GOT3 (cell line): ENCODE measurements around the gene PEAK1.
"Not testable (repeated sequence)": the region's sequence is repeated elsewhere in the genome, so short reads cannot be mapped to it uniquely, and the experiment has no call there.

Experiments used
- DNase-seq: peaks from one replicate; lab custom pipeline; 2025; ENCODE audit warnings: mixed read lengths; lab: John Stamatoyannopoulos, UW

The PEAK1 gene

DNA sequence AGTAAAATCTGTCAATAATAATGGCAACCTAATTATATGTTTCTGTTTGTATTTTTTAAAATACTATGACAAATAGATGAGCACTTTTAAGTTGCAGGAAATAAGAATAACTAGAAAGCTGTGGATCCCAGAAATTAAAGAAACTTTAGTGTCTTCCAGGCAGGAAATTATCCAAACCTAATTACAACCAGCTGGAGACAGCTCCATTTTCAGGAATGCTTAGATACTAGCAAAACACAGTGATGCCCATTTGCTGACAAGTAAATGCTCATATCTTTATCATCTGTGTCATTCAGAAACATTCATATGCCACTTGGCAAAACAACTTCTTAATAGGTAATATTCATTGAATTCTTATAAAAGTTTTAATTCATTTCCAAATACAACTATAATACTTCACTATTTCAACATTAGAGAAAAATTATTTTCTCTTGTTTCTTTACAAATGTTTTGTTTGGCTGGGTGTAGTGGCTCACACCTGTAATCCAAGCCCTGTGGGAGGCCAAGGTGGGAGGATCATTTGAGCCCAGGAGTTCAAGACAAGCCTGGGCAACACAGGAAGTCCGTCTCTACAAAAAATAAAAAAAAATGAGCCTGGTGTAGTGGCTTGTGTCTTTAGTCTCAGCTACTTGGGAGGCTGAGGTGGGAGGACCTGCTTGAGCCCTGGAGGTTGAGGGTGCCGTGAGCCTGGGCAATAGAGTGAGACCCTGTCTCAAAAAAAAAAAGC is 179.9 kb downstream of the PEAK1 start:
- DNase-seq, result no peak

DNA sequence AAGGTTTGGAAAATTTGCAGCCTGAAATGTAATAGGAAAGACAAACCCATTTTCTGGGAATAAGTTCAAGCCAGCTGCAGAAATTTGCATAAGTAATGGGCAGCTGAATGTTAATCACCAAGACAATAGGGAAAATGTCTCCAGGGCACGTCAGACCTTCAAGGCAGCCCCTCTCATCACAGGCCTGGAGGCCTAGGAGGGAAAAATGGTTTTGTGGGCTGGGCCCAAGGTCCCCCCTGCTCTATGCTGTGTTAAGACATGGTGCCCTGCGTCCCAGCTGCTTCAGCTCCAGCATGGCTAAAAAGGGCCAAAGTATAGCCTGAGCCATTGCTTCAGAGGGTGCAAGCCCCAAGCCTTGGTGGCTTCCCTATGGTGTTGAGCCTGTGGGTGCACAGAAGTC is 184.3 kb downstream of the PEAK1 start:
- no peak for DNase-seq

DNA sequence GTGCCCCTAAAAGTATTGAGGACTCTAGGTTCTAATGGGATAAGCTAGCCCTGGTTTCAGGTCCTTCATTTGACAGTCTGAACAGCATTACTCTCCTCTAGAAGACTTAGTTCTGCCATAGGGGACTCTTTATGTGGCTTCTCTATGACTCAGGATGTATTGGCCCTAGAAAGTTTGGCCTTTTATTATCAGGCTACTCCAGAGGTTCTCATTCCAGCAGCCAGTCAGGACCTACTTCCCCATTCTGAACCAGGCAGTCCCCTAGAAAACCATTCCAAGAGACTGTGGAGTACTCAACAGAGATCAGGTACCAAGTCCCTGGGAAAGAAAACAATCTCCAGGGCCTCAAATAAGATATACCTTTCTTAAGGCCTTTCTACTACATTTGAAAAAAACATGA is 191.1 kb downstream of the PEAK1 start:
- DNase-seq, result no peak

DNA sequence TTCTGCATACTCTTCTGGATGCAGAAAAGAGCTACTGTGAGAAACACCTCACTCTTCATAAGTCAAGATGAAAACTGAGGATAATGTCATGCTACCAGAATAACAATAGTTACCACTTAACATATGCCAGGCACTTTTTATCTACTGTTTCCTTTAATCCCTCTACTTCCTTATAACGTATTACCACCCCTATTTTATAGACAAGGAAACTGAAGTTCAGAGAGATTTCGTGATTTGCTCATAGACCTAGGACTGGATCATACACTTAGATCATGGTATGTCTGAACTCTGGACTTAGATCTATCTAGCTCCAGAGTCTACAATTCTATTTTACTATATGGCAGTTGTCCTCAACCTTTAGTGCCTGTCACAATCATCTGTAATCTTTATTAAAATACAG is 193.3 kb downstream of the PEAK1 start:
- no peak for DNase-seq

DNA sequence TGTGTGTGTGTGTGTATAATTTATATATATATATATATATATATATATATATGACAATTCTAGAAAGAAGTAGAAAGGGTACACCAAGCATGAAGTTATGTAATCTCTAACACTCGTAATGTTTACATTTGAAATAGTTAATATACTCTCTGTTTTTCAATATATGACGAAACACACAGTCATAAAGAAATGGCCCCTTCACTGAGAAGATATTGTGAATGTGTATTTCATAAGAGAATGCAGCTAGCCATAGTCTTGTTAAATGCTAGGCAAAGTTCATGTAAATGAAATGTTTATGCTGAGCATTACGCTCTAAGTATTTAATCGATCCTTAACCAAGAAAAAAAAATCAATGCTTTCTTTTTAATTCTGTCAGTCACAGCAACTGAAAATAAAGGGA is 194.3 kb downstream of the PEAK1 start:
- no peak for DNase-seq

DNA sequence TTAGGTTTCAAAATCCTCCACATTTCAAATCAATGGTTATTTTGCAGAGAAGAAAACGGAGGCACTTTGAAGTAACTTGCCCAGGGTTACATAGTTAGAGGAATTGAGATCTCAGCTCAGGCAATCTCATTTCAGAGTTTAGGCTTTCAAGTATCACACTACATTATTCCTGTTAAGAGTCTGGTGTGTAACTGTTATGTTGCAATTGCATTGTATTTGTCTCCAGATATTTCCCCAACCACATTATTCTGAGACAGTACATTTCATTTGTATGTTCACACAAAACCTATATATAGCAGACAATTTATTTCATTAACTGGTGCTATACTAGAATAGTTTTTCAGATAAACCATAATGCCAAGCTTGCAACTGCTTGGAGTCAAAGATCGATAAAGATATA is 194.8 kb downstream of the PEAK1 start:
- DNase-seq, result no peak

DNA sequence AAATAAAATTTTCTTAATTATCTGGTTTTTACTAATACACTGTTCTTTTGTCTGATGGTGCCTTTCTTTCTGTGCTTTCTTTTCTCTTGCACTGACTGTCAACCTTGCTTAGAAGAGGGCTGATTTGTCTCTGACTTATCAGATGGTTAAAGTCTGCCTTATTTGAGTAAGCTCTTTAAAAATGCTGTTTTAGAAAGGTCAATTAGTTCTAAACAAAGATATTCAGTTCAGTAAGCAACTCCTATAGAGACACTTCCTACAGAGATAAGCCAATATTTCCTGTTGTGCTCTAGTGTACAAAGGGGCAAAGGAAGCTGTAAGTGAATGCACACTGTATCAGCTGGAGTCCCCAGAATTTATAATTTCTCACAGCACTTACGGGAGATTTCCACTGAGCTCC is 195.6 kb downstream of the PEAK1 start:
- no peak for DNase-seq

DNA sequence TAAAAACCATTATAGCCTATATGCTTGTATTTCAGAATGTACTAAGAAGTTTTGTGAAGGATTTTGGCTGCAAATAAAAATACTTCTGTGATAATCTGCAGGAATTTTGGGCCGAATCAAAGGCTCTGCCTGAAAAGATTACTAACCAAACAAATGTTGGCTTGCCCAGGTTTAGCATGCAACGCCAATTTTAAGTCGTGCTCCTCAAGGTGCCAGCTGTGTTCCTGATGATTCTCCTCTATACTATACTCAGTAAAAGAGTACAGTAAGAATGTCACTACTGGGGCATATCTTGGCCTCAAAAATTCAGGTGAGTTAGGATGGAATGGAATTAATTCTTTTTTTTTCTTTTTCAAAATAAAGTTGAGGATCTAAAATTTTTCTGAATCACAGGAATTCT is 198.2 kb downstream of the PEAK1 start:
- DNase-seq, result no peak

DNA sequence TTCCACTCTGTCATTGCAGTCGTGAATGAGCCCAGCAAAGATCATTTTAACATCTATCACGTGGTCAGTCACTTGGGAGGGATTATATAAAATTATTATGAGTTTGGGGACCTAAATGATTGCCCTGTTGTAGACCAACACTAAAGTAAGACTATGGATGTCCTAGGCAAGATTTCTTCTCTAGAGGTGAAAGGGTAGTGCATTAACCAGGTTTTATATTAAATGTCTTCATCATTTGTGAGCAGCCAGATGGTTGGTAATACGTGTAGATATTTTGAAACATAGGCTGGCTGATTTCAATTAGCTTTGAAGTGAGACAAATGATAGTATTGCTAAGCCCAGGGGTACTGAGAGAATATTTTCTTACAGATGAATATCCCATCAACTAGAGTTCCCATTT is 198.7 kb downstream of the PEAK1 start:
- no peak for DNase-seq

DNA sequence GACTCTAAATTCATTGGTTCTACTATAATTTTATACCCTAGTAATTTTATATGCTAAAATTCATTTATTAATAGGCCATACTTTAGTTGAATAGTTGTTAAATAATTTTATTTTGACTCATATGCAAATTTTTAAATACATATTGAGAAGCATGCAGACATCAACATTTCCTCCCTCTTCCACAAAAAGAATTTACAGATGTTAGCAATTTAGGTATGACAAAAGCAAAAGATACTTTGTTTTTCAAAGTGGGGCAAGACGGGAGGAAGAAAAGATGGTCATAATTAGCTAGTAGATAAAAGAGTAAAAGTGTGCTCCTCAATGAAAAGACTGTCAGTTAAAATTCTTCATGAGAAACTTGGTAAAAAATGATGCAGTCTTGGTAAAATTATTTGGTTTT is 200.1 kb downstream of the PEAK1 start:
- DNase-seq, result no peak

DNA sequence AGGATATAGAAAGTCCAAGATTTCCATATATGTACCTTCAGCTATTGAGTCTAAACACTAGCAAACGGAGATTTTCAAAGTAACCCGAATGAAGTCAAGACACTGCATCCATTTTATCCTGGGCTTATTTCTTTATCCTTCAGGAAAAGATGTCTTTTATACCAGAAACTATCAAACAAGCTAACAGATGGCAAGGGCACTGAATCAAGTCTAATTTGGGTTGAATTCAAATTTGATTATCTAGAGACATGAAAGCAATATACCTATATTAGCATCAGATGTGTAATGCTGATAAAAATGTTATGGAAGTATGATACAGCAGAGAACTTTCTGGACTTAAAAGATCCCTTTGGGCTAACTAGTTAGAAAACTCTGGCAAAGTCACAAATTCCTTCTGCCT is 210.7 kb downstream of the PEAK1 start:
- DNase-seq, result no peak

DNA sequence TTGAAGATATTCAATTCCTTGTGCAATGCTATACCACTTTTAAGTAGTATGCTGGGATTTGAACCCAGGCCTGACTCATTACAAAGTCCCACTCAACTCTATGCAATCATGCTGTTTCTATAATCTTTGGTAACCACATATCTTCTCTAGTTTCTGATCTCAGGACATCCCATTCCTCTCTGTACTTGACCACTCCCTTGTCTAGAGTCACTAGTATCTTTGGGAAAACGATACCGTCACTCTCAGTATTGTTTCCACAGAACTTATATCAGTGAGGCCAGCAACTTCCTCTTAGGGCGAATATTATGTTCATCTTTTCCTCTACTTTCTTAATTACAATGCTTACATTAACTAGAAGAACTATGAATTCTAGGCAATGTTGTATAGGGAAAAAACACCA is 211.7 kb downstream of the PEAK1 start:
- no peak for DNase-seq

DNA sequence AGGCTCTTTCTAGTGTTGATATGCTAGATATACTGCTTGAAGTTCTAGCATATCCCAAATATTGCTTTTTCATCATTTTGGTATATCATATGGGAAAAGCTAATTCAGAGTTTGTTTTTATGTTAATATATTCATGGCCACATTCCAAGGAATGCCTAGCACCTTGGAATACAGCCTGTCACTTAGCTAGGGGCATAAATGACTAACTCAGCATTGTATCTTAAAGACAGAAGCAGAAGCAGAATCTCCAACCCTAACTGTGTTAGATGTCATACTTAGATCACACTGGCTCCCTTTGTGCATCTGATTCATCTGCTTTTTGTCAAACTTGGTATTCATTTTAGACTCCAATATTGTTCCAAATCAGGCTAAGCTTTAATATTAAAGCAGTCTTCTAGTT is 218.2 kb downstream of the PEAK1 start:
- no peak for DNase-seq

DNA sequence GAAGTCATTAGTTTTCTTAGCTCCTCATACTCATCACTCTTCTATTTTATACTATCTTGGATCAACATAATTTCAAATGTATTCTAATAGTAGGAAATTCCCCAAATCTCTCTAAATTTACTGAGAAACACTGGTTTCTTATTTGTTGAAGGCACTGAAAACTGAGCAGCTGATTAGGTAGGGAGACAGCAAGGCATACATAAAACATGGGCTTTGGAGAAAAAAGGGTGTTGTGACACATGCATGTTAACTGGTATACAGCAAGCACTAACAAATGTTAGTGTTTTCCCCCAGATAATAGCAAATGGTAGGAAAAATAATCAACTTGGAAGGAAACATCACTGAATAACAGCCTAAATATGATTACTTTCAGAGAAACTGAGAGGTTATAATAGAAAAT is 223.5 kb downstream of the PEAK1 start:
- no peak for DNase-seq

DNA sequence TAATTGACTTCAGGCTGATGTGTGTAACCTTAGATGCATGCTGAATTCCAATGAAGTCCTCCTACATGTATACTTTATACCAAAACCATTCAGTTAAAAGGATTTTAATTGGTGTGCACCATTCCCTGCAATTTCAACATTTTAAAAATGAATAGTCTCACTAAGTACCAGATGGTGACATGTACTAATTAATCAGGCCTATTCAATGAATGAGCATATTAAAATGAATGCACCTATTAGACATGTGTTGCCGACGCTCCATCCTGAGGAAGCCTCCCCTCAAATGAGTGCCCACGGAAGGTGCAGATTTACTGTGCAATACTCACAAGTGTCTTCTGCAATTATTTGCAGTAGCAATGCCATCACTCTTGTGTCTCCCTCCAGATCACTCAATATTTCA is 224.3 kb downstream of the PEAK1 start:
- no peak for DNase-seq

DNA sequence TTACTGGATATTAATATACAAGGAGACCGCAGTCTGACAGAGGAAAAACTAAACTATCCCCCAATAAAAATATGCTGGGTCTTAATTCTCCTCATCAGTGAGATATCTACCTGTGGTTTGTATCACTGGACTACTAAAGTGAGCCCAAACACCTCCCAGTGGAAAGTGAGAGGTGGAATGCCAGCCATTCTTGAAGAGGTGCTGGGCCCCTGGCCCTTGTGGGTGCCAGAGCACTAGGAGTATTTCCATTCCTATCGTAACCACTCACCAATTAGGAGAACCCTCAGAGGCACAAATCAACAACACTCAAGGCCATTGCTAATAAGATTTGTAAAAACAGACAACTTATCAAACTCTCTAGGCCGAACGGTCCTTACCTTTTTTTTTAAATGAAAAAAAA is 227.5 kb downstream of the PEAK1 start:
- DNase-seq, result no peak

DNA sequence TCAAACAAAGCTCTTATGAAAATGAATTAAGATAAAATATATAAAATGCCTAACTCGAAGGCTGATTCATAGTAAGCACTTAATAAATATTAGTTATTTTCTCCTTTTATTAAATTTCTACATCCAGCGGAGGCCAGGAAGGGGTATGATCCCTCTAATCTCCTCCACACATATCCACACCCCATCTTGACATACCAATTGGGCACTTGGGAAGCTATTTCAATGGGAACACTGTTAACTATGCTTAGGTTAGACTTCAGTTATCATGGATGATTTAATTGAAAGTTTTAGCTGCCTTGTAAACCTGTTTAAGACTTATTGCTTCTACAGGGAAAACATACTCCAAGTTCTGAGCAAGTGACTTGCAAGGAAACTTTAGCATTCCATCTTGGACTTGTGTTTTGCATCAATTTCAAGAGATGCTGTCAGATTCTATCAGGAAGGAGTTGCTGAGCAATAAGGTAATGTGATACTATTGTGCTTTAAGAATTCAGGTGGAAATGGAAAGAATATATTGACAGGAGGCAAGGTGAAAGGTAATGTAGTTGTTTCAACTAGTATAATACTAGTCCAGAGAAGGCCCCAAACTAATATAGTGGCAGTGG is 228.6 kb downstream of the PEAK1 start:
- DNase-seq, result no peak

DNA sequence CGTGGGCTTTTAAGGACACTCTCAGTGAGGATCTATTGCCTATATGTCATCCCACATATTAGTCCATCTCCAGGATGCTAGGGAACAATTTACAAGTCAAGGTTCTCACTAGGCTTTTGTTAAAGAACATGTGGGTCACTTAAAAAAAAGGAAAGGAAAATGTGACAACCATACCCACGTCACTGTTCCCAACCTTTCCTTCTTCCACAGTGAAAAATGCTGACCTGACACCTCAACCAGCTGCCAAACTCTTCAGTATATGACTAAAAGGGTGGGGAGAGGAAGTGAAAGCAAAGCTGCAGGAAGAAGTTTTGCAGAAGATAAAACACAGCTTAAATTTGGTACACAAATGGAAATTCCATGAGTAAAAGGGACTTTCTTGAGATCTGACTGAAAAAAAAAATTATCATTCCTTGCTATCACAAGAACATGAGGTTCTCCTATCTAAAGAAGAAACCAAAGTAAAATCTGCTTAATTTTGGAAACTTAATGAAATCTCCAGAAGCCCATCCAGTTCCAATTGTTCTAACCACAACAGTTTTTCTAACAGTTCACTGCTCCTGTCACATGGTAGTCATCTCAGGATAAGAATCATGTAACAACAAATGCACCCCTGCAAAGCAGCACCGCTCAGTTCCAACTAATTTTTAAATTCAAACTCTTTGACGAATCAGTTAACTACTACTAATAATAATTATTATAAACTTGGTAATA is 232.0 kb downstream of the PEAK1 start:
- no peak for DNase-seq

DNA sequence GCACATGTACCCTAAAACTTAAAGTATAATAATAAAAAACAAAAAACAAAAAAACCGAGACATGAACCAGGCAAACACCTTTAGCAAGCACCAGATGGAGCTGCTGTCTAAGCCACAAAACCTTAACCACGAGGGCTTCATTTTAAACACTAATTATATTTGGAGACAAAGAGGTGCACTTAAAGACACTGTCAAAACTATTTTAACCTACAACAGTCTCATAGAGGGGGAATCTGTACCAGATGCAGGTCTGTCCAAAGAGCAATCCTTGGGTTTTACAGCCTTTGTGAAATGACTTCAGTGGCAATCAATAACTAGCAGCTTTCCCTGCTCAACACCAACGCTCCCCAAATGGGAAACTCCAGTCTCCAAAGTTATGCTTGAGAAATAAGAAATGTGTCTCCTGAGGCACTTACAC is 233.3 kb downstream of the PEAK1 start:
- DNase-seq, result no peak

DNA sequence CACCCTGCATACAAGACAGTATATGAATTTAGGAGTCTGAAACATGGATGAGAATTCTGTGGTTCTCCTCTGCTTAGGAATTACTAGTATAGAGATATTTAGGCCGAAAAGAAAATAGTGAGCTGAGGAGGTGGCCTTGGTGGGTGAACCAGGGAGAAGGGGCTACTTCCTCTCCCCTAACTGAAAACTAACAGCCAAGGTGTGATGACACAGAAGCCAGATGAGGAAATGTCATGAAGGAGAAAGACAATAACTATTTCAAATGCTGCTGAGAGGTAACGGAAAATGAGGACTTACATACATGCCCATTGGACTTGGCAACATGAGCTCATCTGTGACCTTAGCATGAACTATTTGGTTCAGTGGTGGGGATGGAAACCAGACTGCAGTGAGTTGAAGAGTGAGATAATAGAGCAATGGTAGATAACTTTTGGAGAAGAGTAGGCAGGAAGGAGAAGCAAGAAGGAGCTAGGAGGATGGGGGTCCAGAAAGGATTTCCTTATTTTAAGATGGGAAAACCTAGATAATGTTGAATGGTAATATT is 234.6 kb downstream of the PEAK1 start:
- no peak for DNase-seq

DNA sequence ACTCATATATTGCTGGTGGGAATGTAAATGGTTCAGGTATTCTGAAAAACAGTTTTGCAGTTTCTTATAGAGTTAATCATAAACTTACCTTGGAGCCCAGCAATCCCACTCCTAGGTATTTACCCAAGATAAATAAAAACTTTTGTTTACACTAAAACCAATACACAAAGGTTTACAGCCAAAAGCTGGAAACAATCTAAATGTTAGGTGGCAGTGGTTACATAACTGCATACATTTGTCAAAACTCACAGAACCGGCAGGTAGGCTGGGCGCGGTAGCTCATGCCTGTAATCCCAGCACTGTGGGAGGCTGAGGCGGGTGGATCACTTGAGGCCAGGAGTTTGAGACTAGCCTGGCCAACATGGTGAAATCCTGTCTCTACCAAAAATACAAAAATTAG is 235.6 kb downstream of the PEAK1 start:
- not testable (repeated sequence) for DNase-seq

DNA sequence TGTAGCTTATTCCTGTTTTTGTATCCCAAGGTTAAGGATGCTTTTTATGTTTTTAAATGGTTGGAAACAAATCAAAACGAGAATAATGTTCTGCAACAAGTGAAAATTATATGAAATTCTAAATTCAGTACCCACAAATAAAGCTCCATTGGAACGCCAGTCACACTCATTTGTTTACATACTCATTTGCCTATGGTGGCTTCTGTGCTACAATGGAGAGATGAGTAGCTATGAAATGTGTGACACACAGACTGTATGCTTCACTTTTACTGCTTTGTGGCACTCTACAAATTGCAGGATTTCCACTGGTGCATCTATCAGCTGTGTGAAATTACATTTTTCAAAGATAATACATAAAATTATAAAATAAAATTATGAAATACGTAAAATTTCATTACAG is 236.8 kb downstream of the PEAK1 start:
- DNase-seq, result no peak
